H1 (cell line): Measurements from ENCODE around the gene CACNA1D. TPM values are rescaled to one million over a fixed set of nuclear protein-coding genes. Genes with fewer than 3 reads are reported as not detected.

Source experiments
- CHD7 ChIP-seq: fragments of 300-600 bp; sonication (generic); IDR thresholded peaks from 2 replicates; pipeline ENCODE4 v1.7.1; 2012; ENCODE audit warnings: low read length, moderate library complexity, mild to moderate bottlenecking, inconsistent platforms; ENCODE audit not compliant: insufficient replicate concordance
- CTCF ChIP-seq, 3 experiments: IDR thresholded peaks; 1 replicate in 2 of 3; 2 replicates in 1 of 3; pipeline versions ENCODE4 v1.5.1 to v1.6.1; 2011; ENCODE audit warnings: low read length in 3 of 3, mild to moderate bottlenecking in 3 of 3, inconsistent platforms in 2 of 3, low read depth in 1 of 3, moderate library complexity in 1 of 3; ENCODE audit not compliant: insufficient read depth in 1 of 3; ENCODE audit errors: control extremely low read depth in 1 of 3
- GABPA ChIP-seq: IDR thresholded peaks from 2 replicates; pipeline ENCODE4 v1.6.1; 2011; ENCODE audit warnings: mild to moderate bottlenecking, low read length, moderate library complexity, borderline replicate concordance; ENCODE audit not compliant: insufficient read depth
- HDAC6 ChIP-seq: IDR thresholded peaks from one replicate; pipeline ENCODE4 v1.7.1; 2012; ENCODE audit warnings: low read depth, mild to moderate bottlenecking, inconsistent platforms, low read length, moderate library complexity
- TAF1 ChIP-seq: IDR thresholded peaks from 2 replicates; pipeline ENCODE4 v1.6.1; 2011; ENCODE audit warnings: mild to moderate bottlenecking, low read depth, low read length
- polyA plus RNA-seq, 7 experiments: library from polyadenylated mRNA; depleted of rRNA in 3 of 7; stranded (reverse) in 5 of 7; unstranded in 2 of 7; fragments of >200 nt in 5 of 7; fragments of 200-250 nt in 2 of 7; gene quantifications; 1 replicate in 5 of 7; 2 replicates in 1 of 7; 4 replicates in 1 of 7; pipeline versions ENCODE4 v1.2.1 to v1.2.3, GENCODE V29; 2011 to 2013; ENCODE audit warnings: missing spikeins in 2 of 7, mixed read lengths in 2 of 7
- total RNA-seq: library from RNA; stranded (reverse); fragmentation: NEBNext Ultra II Directional; extraction: Animal tissue kit (Norgen Biotek cat#: 25700); gene quantifications from 2 replicates; pipeline ENCODE4 v1.2.1, GENCODE V29; 2021

CACNA1D gene
- total and polyA plus RNA-seq, 2 of the 8 experiments (the other 6 are each of a cell fraction or from before 2014, with no cell fraction given), result 2.0 to 2.9 TPM

- no peak for TF ChIP-seq CHD7
- no peak for TF ChIP-seq CTCF (IDR thresholded peaks at IDR 0.05; ENCODE audit: control extremely low read depth in 1 of 3, insufficient read depth in 1 of 3, low read depth in 1 of 3, low read length in 3 of 3)
- TF ChIP-seq TAF1, result no peak
- no peak for TF ChIP-seq HDAC6
- no peak for TF ChIP-seq GABPA
Observed at GRCh38 chr3:53728606-53729005, 234.2 kb downstream of the CACNA1D start (continued).
